ENCODE data around the gene GRIN3B.
A peak's percentile ranks its signal among the peaks of the same experiment; 100 is the strongest.
"Not testable (repeated sequence)": the region's sequence is repeated elsewhere in the genome, so short reads cannot be mapped to it uniquely, and the experiment has no call there.

GRIN3B gene

GRCh38 chr19:1023883-1024188, 23.6 kb downstream of the GRIN3B start:
- not testable (repeated sequence) for DNase-seq

- DNase-seq = not testable (repeated sequence)
These were observed 24.9 kb downstream of the GRIN3B start for GRCh38 chr19:1025080-1025479.

GRCh38 chr19:1025960-1026782, 26.0 kb downstream of the GRIN3B start, which contains the start of gene CNN2:
TSS of gene CNN2 (plus strand) at chr19:1026608. CDS start at chr19:1026662, 54 bp downstream.
- DNase-seq = peak; percentile 62

GRCh38 chr19:1026783-1027649, 26.8 kb downstream of the GRIN3B start:
- DNase-seq = no peak

GRCh38 chr19:1027650-1028061, 27.4 kb downstream of the GRIN3B start:
- no peak for DNase-seq

- DNase-seq = peak; percentile 49
These were observed 28.1 kb downstream of the GRIN3B start for GRCh38 chr19:1028062-1028926.

GRCh38 chr19:1032264-1032867, 32.1 kb downstream of the GRIN3B start:
- DNase-seq = no peak

- peak; percentile 35 for DNase-seq
These were observed 35.9 kb downstream of the GRIN3B start for GRCh38 chr19:1035998-1036621.

- DNase-seq = peak; percentile 16
These were observed 37.4 kb downstream of the GRIN3B start for GRCh38 chr19:1037621-1038064.

- DNase-seq = peak; percentile 15
These were observed 38.9 kb downstream of the GRIN3B start for GRCh38 chr19:1038978-1039645.

GRCh38 chr19:1039646-1040475, 39.6 kb downstream of the GRIN3B start, which contains the start of gene ABCA7:
TSS of gene ABCA7 (plus strand) at chr19:1040107. CDS start at chr19:1041362, 1,255 bp downstream.
- peak; percentile 100 for DNase-seq

GRCh38 chr19:1040476-1041271, 40.5 kb downstream of the GRIN3B start:
- peak; percentile 90 for DNase-seq

GRCh38 chr19:1041272-1041834, 41.1 kb downstream of the GRIN3B start:
- no peak for DNase-seq

- DNase-seq = no peak
These were observed 41.8 kb downstream of the GRIN3B start for GRCh38 chr19:1041835-1042685.

- no peak for DNase-seq
These were observed 42.7 kb downstream of the GRIN3B start for GRCh38 chr19:1042689-1043511.

- peak; percentile 46 for DNase-seq
These were observed 45.0 kb downstream of the GRIN3B start for GRCh38 chr19:1045247-1045603.

GRCh38 chr19:1046117-1046626, 46.0 kb downstream of the GRIN3B start:
- no peak for DNase-seq
